HepG2 (cell line): ENCODE data around the gene TH. TPM values are rescaled to one million over a fixed set of nuclear protein-coding genes. Genes with fewer than 3 reads are reported as not detected.

Source experiments
- ATAD3A ChIP-seq: sonication (generic); formaldehyde crosslinking; IDR thresholded peaks from 2 replicates; pipeline ENCODE4 v1.4.0; 2020; ENCODE audit warnings: missing genetic modification reagents
- HDAC6 ChIP-seq: fragments of 200-600 bp; sonication (generic); IDR thresholded peaks from 2 replicates; pipeline ENCODE4 v1.7.0; 2017; ENCODE audit warnings: mild to moderate bottlenecking, antibody characterized with exemption, low read length, low read depth
- JUNB ChIP-seq: sonication (generic); formaldehyde crosslinking; IDR thresholded peaks from 2 replicates; pipeline ENCODE4 v1.8.0; 2022; ENCODE audit warnings: missing genetic modification reagents, mild to moderate bottlenecking, borderline replicate concordance
- KAT2B ChIP-seq: fragments of 150-350 bp; IDR thresholded peaks from 2 replicates; pipeline ENCODE4 v1.6.1; 2014; ENCODE audit warnings: low read depth, low read length, borderline replicate concordance
- MAZ ChIP-seq, 2 experiments: sonication (generic) in 1 of 2; formaldehyde crosslinking in 1 of 2; IDR thresholded peaks; 2 replicates each; pipeline versions ENCODE4 v1.5.0 to v1.6.1; 2012 to 2020; ENCODE audit warnings: low read depth in 2 of 2, mild to moderate bottlenecking in 2 of 2, borderline replicate concordance in 1 of 2, improper control_type of control experiment in 1 of 2, low read length in 1 of 2, missing genetic modification reagents in 1 of 2, moderate library complexity in 1 of 2
- MIER2 ChIP-seq: IDR thresholded peaks from 2 replicates; pipeline ENCODE4 v1.6.1; 2016; ENCODE audit warnings: missing biosample characterization, missing genetic modification reagents
- MXD4 ChIP-seq: IDR thresholded peaks from 2 replicates; pipeline ENCODE4 v1.6.1; 2016; ENCODE audit warnings: mild to moderate bottlenecking, missing biosample characterization, missing genetic modification reagents
- NR2F6 ChIP-seq, 2 experiments: IDR thresholded peaks; 2 replicates each; pipeline ENCODE4 v1.6.1; 2016; ENCODE audit warnings: antibody characterized with exemption in 1 of 2, mild to moderate bottlenecking in 1 of 2
- NRL ChIP-seq: sonication (generic); formaldehyde crosslinking; IDR thresholded peaks from 2 replicates; pipeline ENCODE4 v1.5.0; 2020; ENCODE audit warnings: missing genetic modification reagents, mild to moderate bottlenecking, moderate library complexity, borderline replicate concordance
- TARDBP ChIP-seq: sonication (generic); formaldehyde crosslinking; IDR thresholded peaks from 2 replicates; pipeline ENCODE4 v1.8.0; 2022; ENCODE audit warnings: mild to moderate bottlenecking, missing genetic modification reagents
- TBP ChIP-seq: sonication (generic); formaldehyde crosslinking; IDR thresholded peaks from 2 replicates; pipeline ENCODE4 v1.5.0; 2020; ENCODE audit warnings: missing genetic modification reagents
- TRIM24 ChIP-seq: sonication (generic); formaldehyde crosslinking; IDR thresholded peaks from 2 replicates; pipeline ENCODE4 v1.8.0; 2022; ENCODE audit warnings: mild to moderate bottlenecking, missing genetic modification reagents
- ZNF816 ChIP-seq: sonication (generic); formaldehyde crosslinking; IDR thresholded peaks from 2 replicates; pipeline ENCODE4 v1.8.0; 2022; ENCODE audit warnings: missing genetic modification reagents, mild to moderate bottlenecking, borderline replicate concordance
- ZNF879 ChIP-seq: sonication (generic); formaldehyde crosslinking; IDR thresholded peaks from 2 replicates; pipeline ENCODE4 v1.8.1; 2023; ENCODE audit warnings: missing genetic modification reagents
- ZSCAN12 ChIP-seq: sonication (generic); formaldehyde crosslinking; IDR thresholded peaks from 2 replicates; pipeline ENCODE4 v1.9.0; 2021; ENCODE audit warnings: mild to moderate bottlenecking, missing genetic modification reagents
- polyA plus RNA-seq, 8 experiments: library from polyadenylated mRNA; depleted of rRNA in 3 of 8; stranded (reverse) in 7 of 8; unstranded in 1 of 8; fragments of >200 nt; fragmentation: Illumina TruSeq in 4 of 8; extraction: Trizol in 4 of 8; gene quantifications; 2 replicates each; pipeline versions ENCODE4 v1.2.1 to v1.2.3, GENCODE V29; 2011 to 2016; ENCODE audit warnings: low read depth in 4 of 8, missing spikeins in 1 of 8, mixed read lengths in 1 of 8; ENCODE audit not compliant: insufficient read depth in 1 of 8
- total RNA-seq, 5 experiments: library from RNA; depleted of rRNA; stranded (reverse); fragments of >200 nt; fragmentation: Illumina TruSeq; extraction: Trizol; gene quantifications; 2 replicates each; pipeline ENCODE4 v1.2.3, GENCODE V29; 2016; ENCODE audit warnings: low read depth in 1 of 5
- TF ChIP-seq, protein P1 (sequence below): sonication (generic); formaldehyde crosslinking; IDR thresholded peaks from 2 replicates; pipeline ENCODE4 v1.5.1; 2020; ENCODE audit warnings: mild to moderate bottlenecking, missing genetic modification reagents, moderate library complexity
- TF ChIP-seq, protein P2 (sequence below): sonication (generic); formaldehyde crosslinking; IDR thresholded peaks from 2 replicates; pipeline ENCODE4 v1.5.0; 2020; ENCODE audit warnings: mild to moderate bottlenecking, missing genetic modification reagents, moderate library complexity
- TF ChIP-seq, protein P3 (sequence below): sonication (generic); formaldehyde crosslinking; IDR thresholded peaks from 2 replicates; pipeline ENCODE4 v1.8.1; 2023; ENCODE audit warnings: mild to moderate bottlenecking, missing genetic modification reagents

Gene TH
- total and polyA plus RNA-seq, 2 of the 13 experiments (the other 11 are each of a cell fraction or from before 2014, with no cell fraction given), result 0.36 TPM; not detected in 1

DNA sequence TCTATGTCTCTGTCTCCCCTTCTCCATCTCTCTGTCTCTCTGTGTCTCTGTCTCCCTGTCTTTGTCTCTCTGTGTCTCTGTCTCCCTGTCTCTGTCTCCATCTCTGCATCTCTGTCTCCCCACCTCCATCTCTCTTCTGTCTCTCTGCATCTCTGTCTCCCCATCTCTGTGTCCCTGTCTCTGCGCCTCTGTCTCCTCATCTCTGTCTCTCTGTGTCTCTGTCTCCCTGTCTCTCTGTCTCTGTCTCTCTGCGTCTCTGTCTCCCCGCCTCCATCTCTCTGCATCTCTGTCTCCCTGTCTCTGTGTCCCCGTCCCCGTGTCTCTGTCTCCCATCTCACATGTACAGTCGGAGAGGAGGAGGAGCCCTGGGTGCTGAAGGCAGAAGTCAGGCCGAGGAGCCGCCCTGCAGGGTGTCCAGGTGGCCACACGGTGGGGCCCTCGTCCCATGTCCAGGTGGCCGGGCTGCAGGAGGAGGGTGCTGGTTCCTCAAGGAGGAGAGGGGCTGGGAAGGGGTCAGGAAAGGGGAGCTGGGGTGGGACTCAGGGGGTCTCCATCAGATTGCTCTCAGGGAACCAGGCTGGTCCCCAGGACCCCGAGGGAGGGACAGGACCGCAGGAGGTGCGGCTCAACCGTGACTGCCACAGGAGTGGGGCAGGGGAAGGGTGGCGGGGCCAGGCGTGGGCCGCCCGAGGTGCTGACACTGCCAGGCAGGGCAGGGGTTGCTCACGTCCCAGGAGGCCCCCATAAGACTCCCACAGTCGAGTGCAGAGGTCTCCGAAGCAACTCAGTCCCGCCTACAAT lies 25.6 kb upstream of the TH start (continued):
- TF ChIP-seq, protein P1, sequence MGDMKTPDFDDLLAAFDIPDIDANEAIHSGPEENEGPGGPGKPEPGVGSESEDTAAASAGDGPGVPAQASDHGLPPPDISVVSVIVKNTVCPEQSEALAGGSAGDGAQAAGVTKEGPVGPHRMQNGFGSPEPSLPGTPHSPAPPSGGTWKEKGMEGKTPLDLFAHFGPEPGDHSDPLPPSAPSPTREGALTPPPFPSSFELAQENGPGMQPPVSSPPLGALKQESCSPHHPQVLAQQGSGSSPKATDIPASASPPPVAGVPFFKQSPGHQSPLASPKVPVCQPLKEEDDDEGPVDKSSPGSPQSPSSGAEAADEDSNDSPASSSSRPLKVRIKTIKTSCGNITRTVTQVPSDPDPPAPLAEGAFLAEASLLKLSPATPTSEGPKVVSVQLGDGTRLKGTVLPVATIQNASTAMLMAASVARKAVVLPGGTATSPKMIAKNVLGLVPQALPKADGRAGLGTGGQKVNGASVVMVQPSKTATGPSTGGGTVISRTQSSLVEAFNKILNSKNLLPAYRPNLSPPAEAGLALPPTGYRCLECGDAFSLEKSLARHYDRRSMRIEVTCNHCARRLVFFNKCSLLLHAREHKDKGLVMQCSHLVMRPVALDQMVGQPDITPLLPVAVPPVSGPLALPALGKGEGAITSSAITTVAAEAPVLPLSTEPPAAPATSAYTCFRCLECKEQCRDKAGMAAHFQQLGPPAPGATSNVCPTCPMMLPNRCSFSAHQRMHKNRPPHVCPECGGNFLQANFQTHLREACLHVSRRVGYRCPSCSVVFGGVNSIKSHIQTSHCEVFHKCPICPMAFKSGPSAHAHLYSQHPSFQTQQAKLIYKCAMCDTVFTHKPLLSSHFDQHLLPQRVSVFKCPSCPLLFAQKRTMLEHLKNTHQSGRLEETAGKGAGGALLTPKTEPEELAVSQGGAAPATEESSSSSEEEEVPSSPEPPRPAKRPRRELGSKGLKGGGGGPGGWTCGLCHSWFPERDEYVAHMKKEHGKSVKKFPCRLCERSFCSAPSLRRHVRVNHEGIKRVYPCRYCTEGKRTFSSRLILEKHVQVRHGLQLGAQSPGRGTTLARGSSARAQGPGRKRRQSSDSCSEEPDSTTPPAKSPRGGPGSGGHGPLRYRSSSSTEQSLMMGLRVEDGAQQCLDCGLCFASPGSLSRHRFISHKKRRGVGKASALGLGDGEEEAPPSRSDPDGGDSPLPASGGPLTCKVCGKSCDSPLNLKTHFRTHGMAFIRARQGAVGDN (CRISPR knock-in tag), result peak; percentile 56
- TF ChIP-seq, protein P2, sequence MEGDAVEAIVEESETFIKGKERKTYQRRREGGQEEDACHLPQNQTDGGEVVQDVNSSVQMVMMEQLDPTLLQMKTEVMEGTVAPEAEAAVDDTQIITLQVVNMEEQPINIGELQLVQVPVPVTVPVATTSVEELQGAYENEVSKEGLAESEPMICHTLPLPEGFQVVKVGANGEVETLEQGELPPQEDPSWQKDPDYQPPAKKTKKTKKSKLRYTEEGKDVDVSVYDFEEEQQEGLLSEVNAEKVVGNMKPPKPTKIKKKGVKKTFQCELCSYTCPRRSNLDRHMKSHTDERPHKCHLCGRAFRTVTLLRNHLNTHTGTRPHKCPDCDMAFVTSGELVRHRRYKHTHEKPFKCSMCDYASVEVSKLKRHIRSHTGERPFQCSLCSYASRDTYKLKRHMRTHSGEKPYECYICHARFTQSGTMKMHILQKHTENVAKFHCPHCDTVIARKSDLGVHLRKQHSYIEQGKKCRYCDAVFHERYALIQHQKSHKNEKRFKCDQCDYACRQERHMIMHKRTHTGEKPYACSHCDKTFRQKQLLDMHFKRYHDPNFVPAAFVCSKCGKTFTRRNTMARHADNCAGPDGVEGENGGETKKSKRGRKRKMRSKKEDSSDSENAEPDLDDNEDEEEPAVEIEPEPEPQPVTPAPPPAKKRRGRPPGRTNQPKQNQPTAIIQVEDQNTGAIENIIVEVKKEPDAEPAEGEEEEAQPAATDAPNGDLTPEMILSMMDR (CRISPR knock-in tag), result peak; percentile 100
- TF ChIP-seq TRIM24 (CRISPR knock-in tag) (no peak), ZNF816 (CRISPR knock-in tag) (no peak), KAT2B (no peak), HDAC6 (no peak), JUNB (CRISPR knock-in tag) (no peak), MAZ (IDR thresholded peaks at IDR 0.05; ENCODE audit: borderline replicate concordance, low read depth, low read length) (no peak), MAZ (CRISPR knock-in tag; IDR thresholded peaks at IDR 0.05; ENCODE audit: low read depth) (0 out of 2 replicates have a peak, but pooled peaks have one; percentile 33), MXD4 (CRISPR knock-in tag) (no peak), TARDBP (no peak), MIER2 (CRISPR knock-in tag) (peak; percentile 63; the same call in 1 of the 2 replicates), ZNF879 (CRISPR knock-in tag) (no peak), NRL (CRISPR knock-in tag) (no peak), NR2F6 (IDR thresholded peaks at IDR 0.05) (no peak), NR2F6 (CRISPR knock-in tag; IDR thresholded peaks at IDR 0.05) (no peak), ZSCAN12 (CRISPR knock-in tag) (no peak), ATAD3A (CRISPR knock-in tag) (no peak), TBP (CRISPR knock-in tag) (no peak)
- TF ChIP-seq, protein P3, sequence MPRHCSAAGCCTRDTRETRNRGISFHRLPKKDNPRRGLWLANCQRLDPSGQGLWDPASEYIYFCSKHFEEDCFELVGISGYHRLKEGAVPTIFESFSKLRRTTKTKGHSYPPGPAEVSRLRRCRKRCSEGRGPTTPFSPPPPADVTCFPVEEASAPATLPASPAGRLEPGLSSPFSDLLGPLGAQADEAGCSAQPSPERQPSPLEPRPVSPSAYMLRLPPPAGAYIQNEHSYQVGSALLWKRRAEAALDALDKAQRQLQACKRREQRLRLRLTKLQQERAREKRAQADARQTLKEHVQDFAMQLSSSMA (CRISPR knock-in tag), result no peak
